ENCODE data around the gene PMIS2.
"Not testable (repeated sequence)": the region's sequence is repeated elsewhere in the genome, so short reads cannot be mapped to it uniquely, and the experiment has no call there.

Gene PMIS2

DNA sequence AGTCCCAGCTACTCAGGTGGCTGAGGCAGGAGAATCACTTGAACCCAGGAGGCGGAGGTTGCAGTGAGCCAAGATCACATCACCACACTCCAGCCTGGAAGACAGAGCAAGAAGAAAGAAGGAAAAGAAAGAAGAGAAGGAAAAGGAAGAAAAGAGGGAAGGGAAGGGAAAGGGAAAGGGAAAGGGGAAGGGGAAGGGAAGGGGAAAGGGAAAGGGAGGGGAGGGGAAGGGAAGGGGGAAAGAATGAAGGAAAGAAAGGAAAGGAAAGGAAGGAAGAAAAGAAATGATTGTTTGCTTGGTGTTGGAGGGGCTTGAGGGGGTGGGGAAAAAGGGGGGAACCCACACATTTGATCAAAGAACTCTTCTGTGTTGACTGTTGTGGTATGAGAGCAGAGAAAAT, 10.0 kb downstream of the PMIS2 start:
- H3K4me3 ChIP-seq (ENCODE audit: extremely low read depth, insufficient read depth, low read length, poor library complexity, severe bottlenecking): no peak overlapping the region
- WGBS, 2 experiments (ENCODE audit: insufficient coverage in 2 of 2): 100% methylated on average over 1 of the region's 1 CpG; no CpG with 5 or more reads in 1 of the 2 experiments
- no peak overlapping the region for H3K27ac ChIP-seq (ENCODE audit: low read depth, low read length, severe bottlenecking)
- no peaks in the 10 kb centered on the region for H3K9me3 ChIP-seq (ENCODE audit: control insufficient read depth, low read length)
- no peaks in the 10 kb centered on the region for H3K4me1 ChIP-seq (ENCODE audit: control insufficient read depth, insufficient read depth, low read length, poor library complexity, severe bottlenecking)
- H3K36me3 ChIP-seq (ENCODE audit: control insufficient read depth, insufficient read depth, low read length): no peaks in the 10 kb centered on the region

DNA sequence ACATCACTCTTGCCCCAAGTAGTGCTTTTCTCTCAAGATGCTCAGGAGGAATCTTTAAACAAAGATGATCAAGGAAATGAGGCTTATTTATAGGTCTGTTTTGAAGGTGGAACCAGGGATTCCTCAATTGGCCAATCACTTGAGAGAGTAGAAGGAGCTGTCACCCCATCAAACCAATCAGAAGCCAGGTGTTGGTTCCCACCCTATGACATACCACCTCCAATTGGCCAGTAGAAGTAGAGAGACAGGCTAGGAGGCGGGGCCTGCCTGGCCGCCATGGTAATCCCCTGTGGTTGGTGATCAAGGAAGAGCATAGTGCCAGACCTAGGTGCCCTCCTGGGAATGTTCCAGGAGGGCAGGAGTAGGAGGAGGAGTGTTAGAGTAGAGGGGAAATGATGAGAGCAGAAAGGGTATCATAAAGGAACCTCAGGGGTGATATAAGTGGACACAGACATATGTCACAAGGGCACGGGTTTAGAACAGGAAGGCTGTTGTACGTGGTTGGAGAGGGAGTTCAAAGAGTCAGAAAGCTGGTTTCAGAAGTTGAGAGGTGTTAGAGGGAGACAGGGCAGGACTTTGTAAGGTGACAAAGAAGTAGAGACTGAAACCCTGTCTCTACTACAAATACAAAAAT, 10.5 kb downstream of the PMIS2 start:
- Histone ChIP-seq H3K4me1 (ENCODE audit: control insufficient read depth, insufficient read depth, low read length, poor library complexity, severe bottlenecking) (no peaks in the 10 kb centered on the region), H3K27ac (ENCODE audit: low read depth, low read length, severe bottlenecking) (no peak overlapping the region), H3K9me3 (ENCODE audit: control insufficient read depth, low read length) (no peaks in the 10 kb centered on the region), H3K36me3 (ENCODE audit: control insufficient read depth, insufficient read depth, low read length) (no peaks in the 10 kb centered on the region), H3K4me3 (ENCODE audit: extremely low read depth, insufficient read depth, low read length, poor library complexity, severe bottlenecking) (no peak overlapping the region)
- WGBS, 2 experiments (ENCODE audit: insufficient coverage in 2 of 2): 75 to 92% methylated on average over 2 to 4 of the region's 4 CpGs

DNA sequence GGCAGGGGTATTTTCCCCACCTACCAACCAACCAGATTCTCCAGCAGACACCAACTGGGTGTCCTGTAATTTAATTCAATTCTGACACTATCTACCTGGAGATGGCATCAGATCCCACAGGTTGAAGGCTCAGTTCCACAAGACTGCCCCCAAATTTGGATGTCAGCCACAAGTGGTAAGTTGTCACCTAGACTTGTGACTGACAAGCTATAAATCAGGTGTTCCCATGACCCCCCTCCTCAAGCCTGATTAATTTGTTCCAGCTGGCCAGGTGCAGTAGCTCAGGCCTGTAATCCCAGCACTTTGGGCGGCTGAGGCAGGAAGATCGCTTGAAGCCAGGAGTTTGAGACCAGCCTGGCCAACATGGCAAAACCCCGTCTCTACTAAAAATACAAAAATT, 16.0 kb downstream of the PMIS2 start:
- H3K27ac ChIP-seq (ENCODE audit: low read depth, low read length, severe bottlenecking): no peak overlapping the region
- H3K4me1 ChIP-seq (ENCODE audit: control insufficient read depth, insufficient read depth, low read length, poor library complexity, severe bottlenecking): no peaks in the 10 kb centered on the region
- H3K4me3 ChIP-seq (ENCODE audit: extremely low read depth, insufficient read depth, low read length, poor library complexity, severe bottlenecking): no peak overlapping the region
- 70 to 92% methylated on average over 2 of the region's 3 CpGs for WGBS, 2 experiments (ENCODE audit: insufficient coverage in 2 of 2)
- peaks cover 6% of the 10 kb centered on the region for H3K9me3 ChIP-seq (ENCODE audit: control insufficient read depth, low read length)
- H3K36me3 ChIP-seq (ENCODE audit: control insufficient read depth, insufficient read depth, low read length): no peaks in the 10 kb centered on the region

DNA sequence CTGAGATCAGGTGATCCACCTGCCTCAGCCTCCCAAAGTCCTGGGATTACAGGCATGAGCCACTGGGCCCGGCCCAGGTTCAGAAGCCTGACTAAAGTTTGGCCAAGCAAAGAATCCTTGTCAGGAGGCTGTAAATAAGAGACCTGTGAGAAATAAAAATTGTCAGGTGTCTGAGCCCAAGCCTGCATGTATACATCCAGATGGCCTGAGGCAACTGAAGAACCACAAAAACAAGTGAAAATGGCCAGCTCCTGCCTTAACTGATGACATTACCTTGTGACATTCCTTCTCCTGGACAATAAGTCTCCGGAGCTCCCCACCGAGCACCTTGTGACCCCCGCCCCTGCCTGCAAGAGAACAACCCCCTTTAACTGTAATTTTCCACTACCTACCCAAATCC, 18.5 kb downstream of the PMIS2 start:
- 78% methylated on average over 4 of the region's 4 CpGs; no CpG with 5 or more reads in 1 of the 2 experiments for WGBS, 2 experiments (ENCODE audit: insufficient coverage in 2 of 2)
- H3K36me3 ChIP-seq (ENCODE audit: control insufficient read depth, insufficient read depth, low read length); H3K27ac ChIP-seq (ENCODE audit: low read depth, low read length, severe bottlenecking); H3K4me1 ChIP-seq (ENCODE audit: control insufficient read depth, insufficient read depth, low read length, poor library complexity, severe bottlenecking); H3K4me3 ChIP-seq (ENCODE audit: extremely low read depth, insufficient read depth, low read length, poor library complexity, severe bottlenecking): not testable (repeated sequence)
- peaks cover 13% of the 10 kb centered on the region for H3K9me3 ChIP-seq (ENCODE audit: control insufficient read depth, low read length)

DNA sequence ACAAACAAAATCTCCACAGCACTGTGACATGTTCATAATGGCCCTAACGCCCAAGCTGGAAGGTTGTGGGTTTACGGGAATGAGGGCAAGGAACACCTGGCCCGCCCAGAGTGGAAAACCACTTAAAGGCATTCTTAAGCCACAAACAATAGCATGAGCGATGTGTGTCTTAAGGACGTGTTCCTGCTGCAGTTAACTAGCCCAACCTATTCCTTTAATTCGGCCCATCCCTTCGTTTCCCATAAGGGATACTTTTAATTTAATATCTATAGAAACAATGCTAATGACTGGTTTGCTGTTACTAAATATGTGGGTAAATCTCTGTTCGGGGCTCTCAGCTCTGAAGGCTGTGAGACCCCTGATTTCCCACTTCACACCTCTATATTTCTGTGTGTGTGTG, 21.2 kb downstream of the PMIS2 start:
- H3K9me3 ChIP-seq (ENCODE audit: control insufficient read depth, low read length): peaks cover 13% of the 10 kb centered on the region
- not testable (repeated sequence) for H3K36me3 ChIP-seq (ENCODE audit: control insufficient read depth, insufficient read depth, low read length); H3K4me1 ChIP-seq (ENCODE audit: control insufficient read depth, insufficient read depth, low read length, poor library complexity, severe bottlenecking); H3K27ac ChIP-seq (ENCODE audit: low read depth, low read length, severe bottlenecking); H3K4me3 ChIP-seq (ENCODE audit: extremely low read depth, insufficient read depth, low read length, poor library complexity, severe bottlenecking)
- 100% methylated on average over 3 of the region's 8 CpGs; no CpG with 5 or more reads in 1 of the 2 experiments for WGBS, 2 experiments (ENCODE audit: insufficient coverage in 2 of 2)

DNA sequence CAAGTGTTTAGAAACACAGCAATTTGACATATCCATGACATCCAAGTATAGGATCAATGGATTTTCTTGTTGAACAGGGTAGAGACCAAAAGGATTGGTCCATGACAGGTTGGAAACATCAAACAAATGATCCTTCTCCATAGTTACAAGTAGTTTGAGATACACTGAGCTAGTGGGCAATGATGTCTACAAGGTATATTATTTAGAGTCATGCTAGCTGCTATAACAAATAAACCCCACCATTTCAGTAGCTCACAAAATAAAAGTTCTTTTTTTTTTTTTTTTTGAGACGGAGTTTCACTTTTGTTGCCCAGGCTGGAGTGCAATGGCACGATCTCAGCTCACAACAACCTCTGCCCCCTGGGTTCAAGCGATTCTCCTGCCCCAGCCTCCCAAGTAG, 21.7 kb downstream of the PMIS2 start:
- Histone ChIP-seq H3K4me3 (ENCODE audit: extremely low read depth, insufficient read depth, low read length, poor library complexity, severe bottlenecking) (no peak overlapping the region), H3K27ac (ENCODE audit: low read depth, low read length, severe bottlenecking) (no peak overlapping the region), H3K36me3 (ENCODE audit: control insufficient read depth, insufficient read depth, low read length) (no peaks in the 10 kb centered on the region), H3K4me1 (ENCODE audit: control insufficient read depth, insufficient read depth, low read length, poor library complexity, severe bottlenecking) (peaks cover 4% of the 10 kb centered on the region), H3K9me3 (ENCODE audit: control insufficient read depth, low read length) (peaks cover 13% of the 10 kb centered on the region)
- WGBS, 2 experiments (ENCODE audit: insufficient coverage in 2 of 2): 68% methylated on average over 3 of the region's 3 CpGs; no CpG with 5 or more reads in 1 of the 2 experiments

DNA sequence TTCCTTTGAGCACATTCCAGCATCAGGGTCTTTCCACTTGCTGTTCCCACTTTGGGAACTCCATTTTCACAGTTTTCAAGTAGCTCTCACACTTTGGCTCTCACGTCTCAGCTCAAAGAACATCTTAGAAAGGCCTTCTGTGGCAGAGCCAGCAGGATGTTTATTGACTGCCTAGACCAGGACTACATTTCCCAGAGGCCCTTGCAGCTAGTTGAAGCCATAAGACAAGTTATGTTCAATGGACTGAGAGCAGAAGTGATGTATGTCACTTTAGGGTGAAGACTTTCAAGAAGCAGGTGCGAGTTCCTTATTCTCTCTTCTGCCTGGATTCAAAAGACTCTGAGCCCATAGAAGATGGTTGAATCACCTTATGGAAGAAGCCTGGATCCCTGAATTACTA, 22.3 kb downstream of the PMIS2 start:
- Histone ChIP-seq H3K9me3 (ENCODE audit: control insufficient read depth, low read length) (peaks cover 13% of the 10 kb centered on the region), H3K4me3 (ENCODE audit: extremely low read depth, insufficient read depth, low read length, poor library complexity, severe bottlenecking) (no peak overlapping the region), H3K36me3 (ENCODE audit: control insufficient read depth, insufficient read depth, low read length) (no peaks in the 10 kb centered on the region), H3K27ac (ENCODE audit: low read depth, low read length, severe bottlenecking) (no peak overlapping the region), H3K4me1 (ENCODE audit: control insufficient read depth, insufficient read depth, low read length, poor library complexity, severe bottlenecking) (peaks cover 4% of the 10 kb centered on the region)
- 100% methylated on average over 1 of the region's 2 CpGs for WGBS, 2 experiments (ENCODE audit: insufficient coverage in 2 of 2)

DNA sequence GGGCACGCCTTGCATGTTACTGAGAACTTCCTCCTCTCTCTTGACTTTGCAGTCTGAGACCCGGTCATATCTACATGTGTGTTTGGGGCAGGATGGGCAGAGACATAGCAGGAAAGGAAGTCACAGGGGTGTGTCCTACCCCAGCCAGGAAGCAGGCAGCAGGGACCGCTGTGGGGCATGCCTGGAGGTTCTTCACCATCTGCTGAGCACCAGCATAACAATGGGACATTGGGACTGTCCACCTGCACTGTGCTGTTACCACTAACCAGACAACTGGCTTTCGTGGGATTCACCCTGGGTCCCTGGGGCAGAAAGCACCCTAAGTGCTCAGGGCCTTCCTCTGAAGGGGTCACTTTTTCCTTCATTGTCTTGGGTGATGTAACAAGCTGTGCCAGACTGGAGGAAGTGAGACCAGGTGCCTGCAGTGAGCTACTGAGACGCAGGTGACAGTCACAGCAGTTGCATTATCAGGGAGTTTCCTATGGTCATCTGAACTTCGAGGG, 23.9 kb downstream of the PMIS2 start:
- Histone ChIP-seq H3K27ac (ENCODE audit: low read depth, low read length, severe bottlenecking) (no peak overlapping the region), H3K9me3 (ENCODE audit: control insufficient read depth, low read length) (peaks cover 13% of the 10 kb centered on the region), H3K4me3 (ENCODE audit: extremely low read depth, insufficient read depth, low read length, poor library complexity, severe bottlenecking) (no peak overlapping the region), H3K4me1 (ENCODE audit: control insufficient read depth, insufficient read depth, low read length, poor library complexity, severe bottlenecking) (peaks cover 4% of the 10 kb centered on the region), H3K36me3 (ENCODE audit: control insufficient read depth, insufficient read depth, low read length) (peaks cover 4% of the 10 kb centered on the region)
- WGBS, 2 experiments (ENCODE audit: insufficient coverage in 2 of 2): 80 to 83% methylated on average over 5 to 6 of the region's 6 CpGs

DNA sequence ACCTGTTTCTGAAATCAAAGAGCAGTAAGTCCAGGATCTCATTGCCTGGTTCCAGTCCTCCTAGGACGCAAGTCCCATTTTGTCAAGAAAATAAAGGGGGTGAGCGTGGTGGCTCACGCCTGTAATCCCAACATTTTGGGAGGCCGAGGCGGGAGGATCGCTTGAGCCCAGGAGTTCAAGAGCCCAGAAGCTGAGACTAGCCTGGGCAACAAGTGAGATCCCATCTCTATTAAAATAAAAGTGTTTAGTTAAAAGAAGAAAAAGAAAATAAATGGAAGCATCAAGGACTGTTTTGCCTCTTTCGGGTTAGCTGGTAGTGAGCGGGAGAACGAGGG, 26.2 kb downstream of the PMIS2 start:
- Histone ChIP-seq H3K4me3 (ENCODE audit: extremely low read depth, insufficient read depth, low read length, poor library complexity, severe bottlenecking) (peak overlapping the region; percentile 77), H3K27ac (ENCODE audit: low read depth, low read length, severe bottlenecking) (no peak overlapping the region), H3K9me3 (ENCODE audit: control insufficient read depth, low read length) (peaks cover 6% of the 10 kb centered on the region), H3K36me3 (ENCODE audit: control insufficient read depth, insufficient read depth, low read length) (peaks cover 15% of the 10 kb centered on the region), H3K4me1 (ENCODE audit: control insufficient read depth, insufficient read depth, low read length, poor library complexity, severe bottlenecking) (peaks cover 4% of the 10 kb centered on the region)
- 53 to 56% methylated on average over 8 to 9 of the region's 9 CpGs for WGBS, 2 experiments (ENCODE audit: insufficient coverage in 2 of 2)

DNA sequence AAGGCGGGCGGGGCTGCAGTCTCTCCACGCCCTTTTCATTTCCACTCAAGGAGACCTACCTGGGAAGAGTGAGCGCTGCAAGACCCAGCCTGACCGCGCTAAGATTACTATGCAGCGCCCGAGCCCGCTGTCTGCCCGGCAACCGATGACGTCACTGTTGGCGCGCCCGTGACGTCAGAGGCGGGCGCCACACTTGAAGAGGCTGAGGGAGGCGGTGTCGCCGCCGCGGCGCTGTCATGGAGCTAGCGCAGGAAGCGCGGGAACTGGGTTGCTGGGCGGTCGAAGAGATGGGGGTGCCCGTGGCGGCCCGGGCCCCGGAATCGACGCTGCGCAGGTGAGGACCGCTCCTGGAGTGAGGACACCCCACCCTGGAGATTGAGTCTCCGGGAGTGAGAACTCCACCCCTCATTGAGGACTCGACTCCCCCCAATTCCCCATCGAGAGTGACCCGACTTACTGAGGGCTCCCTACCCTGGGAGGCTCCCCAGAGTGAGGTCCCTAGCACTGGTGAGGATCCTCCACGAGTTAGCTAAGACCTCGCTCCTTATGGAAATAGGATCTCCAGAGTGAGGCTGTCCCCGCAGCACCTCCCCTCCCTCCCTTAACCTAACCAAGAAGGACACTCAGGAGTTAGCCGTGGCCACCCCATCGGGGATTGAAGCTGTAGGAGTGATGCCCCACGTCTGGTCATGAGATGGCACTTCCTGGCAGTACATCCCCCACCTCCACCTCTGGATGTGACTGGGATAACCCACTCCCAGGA, 26.8 kb downstream of the PMIS2 start, which contains the start of gene HAUS5:
Gene HAUS5, plus strand, starts transcription at position 177 of the 763 bp plus-strand sequence. Its CDS starts 60 bp downstream, at position 237.
- peaks cover 16% of the 10 kb centered on the region for H3K36me3 ChIP-seq (ENCODE audit: control insufficient read depth, insufficient read depth, low read length)
- peak within 1 kb of the TSS; percentile 77 for H3K4me3 ChIP-seq (ENCODE audit: extremely low read depth, insufficient read depth, low read length, poor library complexity, severe bottlenecking)
- H3K27ac ChIP-seq (ENCODE audit: low read depth, low read length, severe bottlenecking): no peak within 1 kb of the TSS
- peaks cover 4% of the 10 kb centered on the region for H3K4me1 ChIP-seq (ENCODE audit: control insufficient read depth, insufficient read depth, low read length, poor library complexity, severe bottlenecking)
- 0% methylated on average over 35 to 40 of the region's 47 CpGs for WGBS, 2 experiments (ENCODE audit: insufficient coverage in 2 of 2)
- H3K9me3 ChIP-seq (ENCODE audit: control insufficient read depth, low read length): peaks cover 6% of the 10 kb centered on the region

DNA sequence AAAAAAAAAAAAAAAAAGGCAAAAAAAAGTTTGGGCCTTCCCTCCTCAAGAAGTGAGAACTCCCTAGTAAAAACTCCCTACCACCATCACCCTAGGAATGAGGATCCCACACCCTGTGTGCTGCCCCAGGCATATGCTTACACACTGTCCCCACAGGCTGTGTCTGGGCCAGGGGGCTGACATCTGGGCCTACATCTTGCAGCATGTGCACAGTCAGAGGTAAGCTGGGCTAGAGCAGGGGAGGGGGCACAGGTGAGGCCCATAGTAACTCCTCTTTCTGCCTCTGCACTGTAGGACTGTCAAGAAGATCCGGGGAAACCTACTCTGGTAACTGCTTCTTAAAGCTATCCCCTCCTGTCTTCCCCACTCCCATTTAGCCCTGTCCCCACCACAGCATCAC, 27.6 kb downstream of the PMIS2 start:
- no peak overlapping the region for H3K27ac ChIP-seq (ENCODE audit: low read depth, low read length, severe bottlenecking)
- peaks cover 3% of the 10 kb centered on the region for H3K9me3 ChIP-seq (ENCODE audit: control insufficient read depth, low read length)
- H3K4me3 ChIP-seq (ENCODE audit: extremely low read depth, insufficient read depth, low read length, poor library complexity, severe bottlenecking): peak overlapping the region; percentile 77
- 80 to 100% methylated on average over 1 of the region's 1 CpG for WGBS, 2 experiments (ENCODE audit: insufficient coverage in 2 of 2)
- peaks cover 20% of the 10 kb centered on the region for H3K36me3 ChIP-seq (ENCODE audit: control insufficient read depth, insufficient read depth, low read length)
- peaks cover 4% of the 10 kb centered on the region for H3K4me1 ChIP-seq (ENCODE audit: control insufficient read depth, insufficient read depth, low read length, poor library complexity, severe bottlenecking)

All from mesodermal cell (in vitro differentiated cells).